PC-9 (cell line): Measurements from ENCODE around the gene ZNF710.

ENCODE experiments used
- EZH2 ChIP-seq: fragments of 200-600 bp; sonication (generic); IDR thresholded peaks from 2 replicates; pipeline ENCODE4 v1.8.0; 2017; ENCODE audit warnings: antibody characterized with exemption, low read depth
- TF ChIP-seq, protein P1 (sequence below): fragments of 200-600 bp; sonication (generic); conservative IDR thresholded peaks from 2 replicates; pipeline ENCODE4 v1.6.1; 2017; ENCODE audit warnings: mixed run types, antibody characterized with exemption, mild to moderate bottlenecking, moderate library complexity

DNA sequence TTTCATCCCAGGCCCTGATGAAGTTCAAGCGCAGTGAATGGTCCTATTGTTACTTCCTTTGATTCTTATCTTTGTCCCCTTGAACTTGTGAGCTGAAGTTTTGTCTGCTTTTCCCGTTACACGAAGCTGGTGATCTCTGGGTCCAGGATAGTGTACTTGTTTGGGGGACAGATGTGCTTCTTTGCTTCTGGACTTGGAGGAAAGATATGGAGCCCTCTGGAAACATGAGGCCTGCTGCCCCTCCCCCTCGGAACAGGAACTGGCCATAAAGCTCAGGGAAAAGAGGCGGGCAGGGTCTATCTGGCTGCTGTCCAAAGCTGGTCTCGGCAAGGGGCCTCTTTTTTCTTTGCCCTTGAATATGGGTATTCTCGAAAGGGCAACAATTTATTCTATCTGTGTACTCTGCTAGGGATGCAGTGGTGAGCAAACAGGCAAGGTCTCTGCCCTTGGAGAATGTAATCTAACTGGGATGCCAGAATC lies 53.5 kb downstream of the ZNF710 start:
- TF ChIP-seq, protein P1, sequence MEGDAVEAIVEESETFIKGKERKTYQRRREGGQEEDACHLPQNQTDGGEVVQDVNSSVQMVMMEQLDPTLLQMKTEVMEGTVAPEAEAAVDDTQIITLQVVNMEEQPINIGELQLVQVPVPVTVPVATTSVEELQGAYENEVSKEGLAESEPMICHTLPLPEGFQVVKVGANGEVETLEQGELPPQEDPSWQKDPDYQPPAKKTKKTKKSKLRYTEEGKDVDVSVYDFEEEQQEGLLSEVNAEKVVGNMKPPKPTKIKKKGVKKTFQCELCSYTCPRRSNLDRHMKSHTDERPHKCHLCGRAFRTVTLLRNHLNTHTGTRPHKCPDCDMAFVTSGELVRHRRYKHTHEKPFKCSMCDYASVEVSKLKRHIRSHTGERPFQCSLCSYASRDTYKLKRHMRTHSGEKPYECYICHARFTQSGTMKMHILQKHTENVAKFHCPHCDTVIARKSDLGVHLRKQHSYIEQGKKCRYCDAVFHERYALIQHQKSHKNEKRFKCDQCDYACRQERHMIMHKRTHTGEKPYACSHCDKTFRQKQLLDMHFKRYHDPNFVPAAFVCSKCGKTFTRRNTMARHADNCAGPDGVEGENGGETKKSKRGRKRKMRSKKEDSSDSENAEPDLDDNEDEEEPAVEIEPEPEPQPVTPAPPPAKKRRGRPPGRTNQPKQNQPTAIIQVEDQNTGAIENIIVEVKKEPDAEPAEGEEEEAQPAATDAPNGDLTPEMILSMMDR = no peak
- no peak for TF ChIP-seq EZH2
